HL-60/S4 treated with retinoic acid at 250 ng/mL for 4 days and 3 days (cell line): ENCODE data around the gene SPON1.

Experiments used
- in situ Hi-C: fragments of 300-500 bp; cut with MboI; formaldehyde crosslinking; loops from 2 replicates; pipeline ENCODE4 v1.7.0; 2022; ENCODE audit warnings: low sequenced_read_pairs

The SPON1 gene

DNA sequence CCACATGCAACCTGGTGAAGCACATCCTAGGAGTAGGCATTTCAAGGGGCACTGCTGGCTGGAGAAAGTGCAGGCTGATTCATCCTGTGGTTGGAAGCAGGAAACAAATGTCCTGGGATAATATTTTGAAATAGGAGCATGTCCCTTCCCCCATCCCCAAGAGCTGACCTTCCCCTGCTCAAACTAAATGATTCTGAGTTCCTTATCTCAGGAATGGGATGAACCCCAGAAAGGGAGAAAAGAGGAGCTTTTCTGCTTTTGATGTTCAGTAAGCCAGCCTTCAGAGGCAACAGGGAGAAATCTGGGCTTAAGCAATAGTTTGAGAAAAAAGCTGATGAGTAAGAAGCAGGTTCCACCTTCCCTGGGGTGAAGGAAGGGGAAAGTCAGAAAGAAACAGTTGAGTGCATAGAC, 19.5 kb upstream of the SPON1 start:
- in situ Hi-C loops, result no loop called here

DNA sequence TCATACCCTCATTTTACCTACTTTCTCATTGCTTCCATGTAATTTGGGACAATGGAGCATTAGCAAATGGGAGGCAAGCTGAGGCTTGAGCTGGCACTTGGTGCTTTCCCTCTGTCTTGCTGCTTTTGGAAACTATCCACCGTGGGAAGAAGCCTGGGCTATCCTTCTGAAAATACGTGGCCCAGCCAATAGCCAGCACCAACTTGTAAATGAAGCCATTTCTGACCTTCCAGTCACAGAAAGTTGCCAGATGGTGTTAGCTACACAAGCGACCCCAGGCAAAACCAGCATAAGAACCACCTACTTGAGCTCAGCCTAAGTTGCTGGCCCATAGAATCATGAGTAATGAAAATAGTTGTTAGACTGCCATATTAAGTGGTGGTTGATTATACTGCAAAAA, 18.5 kb upstream of the SPON1 start:
- in situ Hi-C loops, result no loop called here

DNA sequence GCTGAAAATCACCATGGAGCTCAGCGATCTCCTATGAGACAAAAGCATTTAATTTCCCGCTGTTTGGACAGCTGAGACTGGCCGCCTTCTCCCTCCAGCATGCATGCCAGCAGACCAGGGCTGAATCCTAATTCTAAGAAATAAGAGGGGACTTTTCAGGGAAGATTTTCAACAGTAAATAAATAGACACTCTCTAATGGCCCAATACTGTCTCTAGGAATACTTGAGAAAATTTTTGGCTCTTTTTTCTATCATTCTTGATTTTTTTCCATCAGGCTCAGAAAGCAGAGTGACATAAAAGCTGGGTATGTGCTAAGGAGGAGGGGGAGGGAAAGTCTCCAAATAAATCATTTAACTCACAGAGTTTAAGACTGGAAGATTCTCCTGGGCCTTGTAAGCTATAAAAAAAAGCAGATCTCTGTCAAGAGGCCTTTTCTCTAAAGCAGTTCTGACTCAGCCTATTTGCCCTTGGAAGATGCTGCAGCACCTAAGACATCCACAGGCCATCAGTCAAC, 17.6 kb upstream of the SPON1 start:
- in situ Hi-C loops, result no loop called here

DNA sequence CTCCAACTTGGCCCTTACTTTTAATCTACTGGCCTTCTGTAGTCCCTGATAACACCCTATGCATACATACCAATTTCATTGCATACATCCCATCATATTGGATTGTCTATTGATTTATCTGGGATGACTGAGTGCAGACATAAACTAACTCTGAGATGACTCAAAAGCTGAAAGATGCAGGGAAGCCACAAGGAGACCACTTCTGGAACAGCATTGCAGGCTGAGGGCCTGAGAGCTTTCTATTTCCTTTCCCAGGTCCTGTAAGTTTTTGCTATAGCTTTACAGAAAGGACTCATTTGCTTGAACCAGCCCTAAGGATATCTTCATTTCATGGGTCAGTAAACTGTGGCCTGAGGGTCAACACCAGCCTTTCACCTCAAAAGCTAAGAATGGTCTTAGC, 15.1 kb upstream of the SPON1 start:
- in situ Hi-C loops, result no loop called here

DNA sequence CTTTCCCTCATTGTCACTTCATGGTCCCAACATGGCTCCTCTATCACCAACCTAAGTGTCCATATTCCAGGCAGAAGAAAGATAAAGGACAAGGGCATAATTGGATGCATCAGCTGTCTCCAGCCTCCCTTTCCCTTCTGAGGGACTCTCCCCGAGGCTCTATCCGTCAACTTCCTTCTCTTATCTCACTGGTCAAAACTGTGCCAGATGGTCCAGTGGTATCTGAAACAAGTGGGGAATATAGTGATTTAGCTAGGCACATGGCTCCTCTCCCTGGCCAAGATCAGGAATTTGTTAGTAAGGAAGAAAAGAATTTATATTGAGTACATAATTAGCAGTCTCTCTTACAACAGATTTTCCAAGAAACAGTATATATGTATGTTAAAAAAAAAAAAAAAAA, 12.6 kb upstream of the SPON1 start:
- in situ Hi-C loops, result loop anchor here (25.0 kb wide), 1 partner anchor 287 kb away; no protein-coding TSS in a partner anchor

DNA sequence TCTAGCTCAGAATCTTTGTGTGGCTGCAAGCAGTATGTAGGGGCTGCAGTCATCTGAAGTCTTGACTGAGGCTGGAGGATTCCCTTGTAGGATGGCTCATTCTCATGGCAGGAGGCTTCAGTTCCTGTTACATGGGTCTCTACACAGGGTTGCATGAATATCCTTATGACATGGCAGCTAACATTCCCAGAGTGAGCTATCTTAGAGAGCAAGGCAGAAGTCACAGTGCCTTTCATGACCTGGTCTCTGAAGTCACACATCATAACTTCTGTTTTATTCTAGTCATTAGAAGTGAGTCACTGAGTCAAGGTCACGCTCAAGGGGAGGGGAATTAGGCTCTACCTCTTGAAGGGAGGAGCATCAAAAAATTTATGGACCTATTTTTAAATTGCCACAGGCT, 10.3 kb upstream of the SPON1 start:
- in situ Hi-C loops, result loop anchor here (25.0 kb wide), 1 partner anchor 285 kb away; no protein-coding TSS in a partner anchor

DNA sequence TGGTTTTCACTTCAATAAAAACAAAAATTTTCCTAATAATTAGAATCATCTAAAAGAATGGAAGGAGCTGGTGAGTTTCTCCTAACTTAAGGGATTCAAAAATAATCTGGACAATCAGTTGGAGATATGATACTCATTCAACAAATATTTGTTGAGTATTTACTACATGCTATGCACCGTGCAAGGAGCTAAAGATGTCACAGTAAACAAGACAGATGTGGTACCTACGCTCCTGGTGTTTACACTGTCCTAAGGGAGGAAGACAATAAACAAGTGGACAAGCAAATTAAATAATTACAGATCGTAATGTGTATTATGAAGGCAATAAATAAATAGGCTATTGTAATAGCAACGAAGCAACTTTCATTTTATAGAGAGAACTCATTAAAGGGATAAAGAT, 9.9 kb upstream of the SPON1 start:
- in situ Hi-C loops, result loop anchor here (25.0 kb wide), 1 partner anchor 285 kb away; no protein-coding TSS in a partner anchor

DNA sequence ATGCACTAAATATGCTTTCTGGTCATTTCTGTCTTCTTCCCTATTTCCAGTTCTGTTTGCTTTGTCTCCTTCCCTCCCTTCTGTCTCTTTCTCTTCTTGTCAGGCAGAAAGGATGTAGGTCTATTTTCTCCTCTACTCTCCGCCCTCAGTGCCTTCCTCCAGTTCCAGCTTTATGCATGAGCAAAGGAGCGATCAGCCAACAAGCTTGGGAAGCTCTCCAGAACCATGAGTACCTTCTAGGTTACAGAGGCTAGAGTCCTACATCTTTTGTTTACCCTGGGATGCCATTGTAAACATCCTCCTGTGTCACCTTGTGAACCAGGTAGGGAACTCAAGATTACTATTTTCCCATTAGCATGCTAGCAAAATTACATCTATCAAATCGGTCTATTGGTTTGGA, 7.9 kb upstream of the SPON1 start:
- in situ Hi-C loops, result loop anchor here (25.0 kb wide), 1 partner anchor 283 kb away; no protein-coding TSS in a partner anchor

DNA sequence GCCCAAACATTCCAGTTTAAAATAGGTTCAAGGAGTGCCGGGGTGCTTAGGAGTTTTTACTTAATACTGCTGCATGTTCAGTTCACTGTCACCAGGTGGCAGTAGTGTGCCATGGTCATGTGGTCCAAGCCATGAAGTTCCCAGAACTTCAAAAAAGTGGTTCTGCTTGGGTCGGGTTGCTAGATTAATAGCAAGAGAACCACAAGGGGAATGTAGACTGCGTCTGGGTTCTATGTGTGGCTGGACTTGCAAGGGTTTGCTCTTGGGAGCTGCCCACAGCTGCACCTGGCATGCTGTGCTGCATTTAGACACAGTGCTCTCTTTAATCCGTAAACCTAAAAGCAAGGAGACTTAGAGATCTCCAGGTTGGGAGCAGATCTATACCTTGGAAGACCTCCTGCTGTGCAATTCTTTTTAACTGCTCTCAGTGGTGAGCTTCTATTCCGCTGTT, 6.5 kb upstream of the SPON1 start:
- in situ Hi-C loops, result loop anchor here (25.0 kb wide), 1 partner anchor 281 kb away; no protein-coding TSS in a partner anchor

DNA sequence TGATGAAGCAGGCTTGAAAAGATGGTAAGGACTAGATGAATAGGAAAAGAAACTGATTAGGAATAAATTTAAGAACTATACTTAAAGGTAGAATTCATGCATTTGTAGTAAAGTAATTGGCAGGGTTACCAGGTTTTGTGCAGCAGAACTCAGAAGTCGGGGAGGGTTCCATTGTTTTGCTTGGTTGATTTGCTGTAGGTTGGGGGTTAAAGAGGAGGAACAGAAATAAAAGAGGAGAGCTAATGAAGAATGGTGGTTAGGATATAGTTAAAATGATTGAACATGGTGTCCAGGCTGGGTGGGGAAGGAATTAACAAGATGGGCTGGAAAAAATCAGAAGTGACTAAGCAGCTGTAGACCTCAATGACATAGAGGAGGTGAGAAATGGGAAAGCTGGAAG, 5.5 kb upstream of the SPON1 start:
- in situ Hi-C loops, result loop anchor here (25.0 kb wide), 1 partner anchor 280 kb away; no protein-coding TSS in a partner anchor

DNA sequence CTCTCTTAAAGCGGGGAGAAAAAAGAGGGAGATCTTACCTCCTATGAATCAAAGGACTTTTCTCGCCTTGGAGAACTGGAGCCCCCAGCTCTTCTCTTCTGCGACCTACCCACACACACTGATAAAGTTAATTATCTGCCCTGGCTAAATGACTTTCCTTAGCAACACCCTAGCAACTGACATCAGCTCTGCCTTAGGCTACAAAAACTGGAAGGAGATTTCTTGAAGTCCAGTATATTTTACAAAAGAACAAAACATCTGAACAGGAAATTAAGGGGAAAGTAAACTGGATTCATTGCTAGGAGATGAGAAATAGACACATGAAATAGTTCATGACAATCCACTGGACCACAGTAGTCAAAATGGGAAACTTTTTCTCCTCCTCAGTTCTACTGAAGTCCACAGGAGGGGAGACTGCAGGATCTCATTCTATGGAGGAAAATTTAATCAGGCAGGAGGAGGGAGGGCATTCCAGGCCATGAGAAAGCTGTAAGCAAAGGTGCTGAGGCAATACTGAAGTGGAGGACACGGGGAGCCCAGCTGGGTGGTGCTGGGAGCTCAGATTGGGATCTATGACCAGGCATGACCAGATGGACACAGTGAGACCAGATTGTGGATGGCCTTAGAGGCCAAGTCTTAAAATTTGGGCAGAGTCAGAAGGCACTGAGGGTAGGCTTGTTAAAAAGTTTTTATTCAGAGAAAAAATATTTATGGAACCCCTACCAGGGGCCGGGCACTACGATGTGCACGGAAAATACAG, 3.7 kb upstream of the SPON1 start:
- in situ Hi-C loops, result loop anchor here (25.0 kb wide), 1 partner anchor 278 kb away; no protein-coding TSS in a partner anchor

DNA sequence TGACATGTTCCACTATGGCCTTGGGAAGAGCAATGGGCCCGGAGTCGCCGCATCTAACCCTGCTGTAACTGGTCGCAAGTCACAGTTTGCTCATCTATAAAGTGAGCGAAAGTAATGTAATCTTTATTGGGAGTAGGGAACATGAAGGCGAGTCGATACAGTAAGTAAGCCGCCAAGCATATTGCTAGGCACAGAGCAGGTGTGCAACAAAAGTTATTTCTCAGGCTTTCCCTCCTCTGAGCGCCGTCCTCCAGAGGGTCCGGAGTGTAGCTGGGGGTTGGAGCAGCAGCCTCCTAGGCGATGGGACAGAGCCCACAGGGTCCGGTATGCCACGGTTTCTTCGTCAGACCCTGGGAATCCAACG, 343 bp upstream of the SPON1 start:
- in situ Hi-C loops, result loop anchor here (25.0 kb wide), 1 partner anchor 275 kb away; no protein-coding TSS in a partner anchor

DNA sequence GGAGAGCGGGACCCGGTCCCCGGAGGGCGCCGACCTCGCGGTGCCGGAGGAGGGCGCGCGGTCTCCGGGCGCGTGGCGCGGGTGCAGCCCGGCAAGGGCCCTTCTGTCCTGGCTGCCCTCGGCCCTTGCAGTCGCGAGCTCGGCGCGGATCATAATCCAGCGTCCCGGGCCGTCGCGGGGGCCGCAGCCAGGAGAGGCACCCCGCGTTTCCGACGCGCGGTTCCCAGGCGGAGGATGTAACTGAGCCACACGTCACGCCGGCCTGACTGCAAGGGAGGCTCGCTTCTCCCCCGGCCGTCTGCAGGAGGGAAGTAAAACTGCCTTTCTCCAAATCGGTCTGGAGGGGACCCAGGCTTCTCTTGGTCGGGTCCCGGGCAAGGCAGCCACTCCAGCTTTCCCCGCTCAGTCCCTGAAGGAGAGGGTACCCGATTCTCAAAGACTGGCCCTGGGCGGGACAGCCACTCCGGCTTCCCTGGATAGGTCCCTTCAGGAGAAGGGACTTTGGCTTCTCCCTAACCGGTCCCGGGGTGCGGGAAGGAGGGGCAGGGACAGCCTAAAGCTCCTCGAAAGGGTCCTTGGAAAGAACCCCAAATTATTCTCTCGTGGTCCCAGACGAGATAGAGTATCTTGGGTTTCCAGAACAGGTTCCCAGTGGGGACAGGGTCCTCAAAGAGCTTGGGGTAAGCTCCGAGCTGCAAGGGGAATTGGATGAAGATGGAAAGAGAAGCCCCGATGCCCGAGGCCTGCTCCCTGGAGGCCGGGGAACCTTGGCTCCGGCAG, 836 bp downstream of the SPON1 start:
- in situ Hi-C loops, result loop anchor here (25.0 kb wide), 1 partner anchor 274 kb away; no protein-coding TSS in a partner anchor

DNA sequence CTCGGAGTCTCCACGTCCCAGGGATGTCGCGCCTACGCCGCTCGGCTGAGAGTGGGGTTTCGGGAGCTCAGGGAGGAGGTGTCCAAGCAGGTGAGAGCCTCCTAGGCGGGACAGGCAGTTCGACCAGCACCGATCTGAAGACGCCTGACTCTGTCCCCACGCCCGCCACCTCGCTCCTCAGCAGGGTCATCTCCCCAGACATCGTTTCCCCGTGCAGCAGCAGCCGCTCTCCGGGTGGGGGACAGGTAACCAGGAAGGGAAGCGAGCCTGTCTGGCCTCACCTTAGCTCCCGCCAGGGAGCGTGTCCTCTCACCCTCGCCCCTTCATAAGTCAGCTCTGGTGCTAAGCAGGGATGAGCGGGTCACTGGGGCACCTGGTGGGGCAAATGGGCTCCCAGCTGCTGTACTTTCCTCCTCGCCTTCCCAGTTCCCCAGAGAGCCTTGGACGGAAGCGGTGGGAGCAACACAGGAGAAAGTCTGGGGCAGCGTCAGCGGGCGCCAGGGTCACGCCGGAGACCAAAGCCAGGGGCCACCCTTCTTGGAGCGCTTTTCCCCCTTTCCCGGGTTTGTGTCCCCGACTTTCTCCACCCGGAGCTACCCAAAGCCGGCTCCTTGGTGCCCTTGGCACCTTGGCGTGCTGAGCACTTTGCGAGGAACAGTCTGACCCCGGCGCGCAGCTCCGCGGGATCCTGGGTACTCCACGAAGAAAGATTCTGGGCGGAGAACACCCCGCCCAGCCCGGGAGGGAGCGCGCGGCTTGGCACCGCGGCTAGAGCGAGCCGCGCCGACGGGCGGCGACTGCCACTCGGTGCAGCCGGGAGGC, 1.6 kb downstream of the SPON1 start:
- in situ Hi-C loops, result loop anchor here (25.0 kb wide), 1 partner anchor 273 kb away; no protein-coding TSS in a partner anchor

DNA sequence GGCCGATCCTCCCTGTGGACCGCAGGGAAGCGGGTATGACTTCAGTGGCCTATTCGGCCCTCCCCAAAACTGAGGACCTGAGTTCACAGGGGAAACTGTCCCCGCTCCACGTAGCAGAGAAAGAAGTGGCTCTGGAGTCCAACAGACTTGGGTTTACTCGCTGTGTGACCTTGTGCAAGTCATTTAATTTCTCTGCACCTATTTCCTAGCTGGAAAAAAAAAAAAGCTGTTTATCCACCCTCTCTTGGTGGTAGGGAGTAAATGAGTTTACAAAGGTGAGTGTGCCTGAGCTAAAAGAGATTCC, 2.2 kb downstream of the SPON1 start:
- in situ Hi-C loops, result loop anchor here (25.0 kb wide), 1 partner anchor 273 kb away; no protein-coding TSS in a partner anchor

DNA sequence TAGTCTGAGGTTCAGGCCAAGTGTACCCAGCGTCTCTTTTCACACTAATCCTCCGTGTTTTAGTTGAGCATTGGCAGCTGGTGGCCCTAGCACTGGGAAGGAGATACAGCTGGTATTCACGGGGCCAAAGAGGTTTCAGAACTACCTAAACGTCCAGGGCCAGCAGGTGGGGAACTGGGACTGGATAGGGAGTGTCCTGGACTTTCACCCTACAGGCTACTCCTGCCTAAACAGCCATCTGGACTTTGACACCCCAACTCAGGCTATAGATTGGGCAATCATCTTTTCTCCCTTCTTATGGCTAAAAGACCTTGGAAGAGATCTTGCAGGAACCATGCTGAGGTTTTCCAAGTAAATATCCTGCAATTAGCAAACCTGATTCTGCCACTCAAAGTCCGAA, 2.8 kb downstream of the SPON1 start:
- in situ Hi-C loops, result loop anchor here (25.0 kb wide), 1 partner anchor 272 kb away; no protein-coding TSS in a partner anchor

DNA sequence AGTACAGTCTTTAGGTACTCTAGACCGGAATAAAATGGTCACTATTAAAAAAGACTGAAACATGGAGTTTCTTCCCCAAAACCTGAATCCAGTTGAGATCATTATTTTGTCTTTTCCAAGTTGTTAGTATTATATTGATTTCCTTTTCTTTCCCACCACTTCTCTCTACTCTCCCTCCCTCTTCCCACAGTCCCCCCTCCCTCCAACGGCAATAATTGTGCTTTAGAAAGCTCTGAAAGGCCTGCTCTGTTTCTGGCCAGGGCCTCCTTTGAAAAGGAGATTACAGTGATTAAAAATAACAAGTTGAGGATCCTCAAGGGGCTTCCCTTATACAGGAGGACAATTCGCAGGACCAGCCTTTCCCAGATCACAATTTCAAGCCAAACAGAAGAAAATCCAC, 3.5 kb downstream of the SPON1 start:
- in situ Hi-C loops, result loop anchor here (25.0 kb wide), 1 partner anchor 271 kb away; no protein-coding TSS in a partner anchor

DNA sequence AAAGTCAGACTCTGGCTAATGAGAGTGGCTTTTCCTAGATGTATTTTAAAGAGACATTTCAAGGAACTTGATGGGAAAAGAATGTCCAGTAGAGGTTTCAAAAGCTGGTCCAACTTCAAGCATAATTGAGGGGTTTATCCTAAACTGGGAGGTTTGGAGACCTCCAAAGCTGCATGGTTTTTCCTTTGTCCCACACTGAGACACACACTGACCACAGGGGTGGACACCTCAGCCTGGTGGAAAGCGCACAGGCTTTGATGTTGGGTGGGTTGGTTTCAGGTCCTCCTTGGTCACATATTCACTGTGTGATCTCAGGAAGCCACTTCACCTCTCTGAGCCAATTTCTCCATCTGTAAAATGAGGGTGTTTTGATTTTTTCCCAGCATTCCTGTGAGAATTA, 4.0 kb downstream of the SPON1 start:
- in situ Hi-C loops, result loop anchor here (25.0 kb wide), 1 partner anchor 271 kb away; no protein-coding TSS in a partner anchor

DNA sequence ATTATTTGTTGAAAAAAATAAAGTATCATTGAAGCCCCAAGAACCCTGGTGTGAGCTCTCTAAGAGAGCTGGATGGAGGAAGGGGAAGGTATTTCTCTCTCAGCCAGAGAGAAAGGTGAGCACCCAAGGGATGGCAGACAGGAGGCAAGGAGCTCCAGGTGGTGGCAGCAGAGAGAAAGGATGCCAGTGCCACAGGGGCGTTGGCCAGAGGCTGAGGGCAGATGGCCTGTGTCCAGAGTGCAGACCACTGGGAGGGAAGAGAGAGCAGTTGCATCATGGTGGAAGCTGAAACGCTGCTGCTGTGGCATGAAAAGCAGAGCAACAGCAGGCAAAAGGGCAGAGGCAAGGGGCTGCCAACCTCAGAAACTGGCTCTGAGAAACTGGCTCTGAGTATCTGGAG, 8.5 kb downstream of the SPON1 start:
- in situ Hi-C loops, result loop anchor here (25.0 kb wide), 1 partner anchor 266 kb away; no protein-coding TSS in a partner anchor
